Measurements from ENCODE around the gene KLF5.
A peak's percentile ranks its signal among the peaks of the same experiment; 100 is the strongest.
"Not testable (repeated sequence)": the region's sequence is repeated elsewhere in the genome, so short reads cannot be mapped to it uniquely, and the experiment has no call there.

KLF5 gene

GRCh38 chr13:73088332-73088935 is 29.6 kb downstream of the KLF5 start:
- no peak for DNase-seq (ENCODE audit: low spot score)

GRCh38 chr13:73089213-73089612 is 30.4 kb downstream of the KLF5 start:
- no peak for DNase-seq (ENCODE audit: low spot score)

GRCh38 chr13:73090116-73090822 is 31.5 kb downstream of the KLF5 start:
- peak; percentile 90 for DNase-seq (ENCODE audit: low spot score)

- no peak for DNase-seq (ENCODE audit: low spot score)
These were observed 32.0 kb downstream of the KLF5 start for GRCh38 chr13:73090823-73091187.

- DNase-seq (ENCODE audit: low spot score): no peak
These were observed 34.0 kb downstream of the KLF5 start for GRCh38 chr13:73092829-73093228.

GRCh38 chr13:73096173-73096572 is 37.4 kb downstream of the KLF5 start:
- no peak for DNase-seq (ENCODE audit: low spot score)

- no peak for DNase-seq (ENCODE audit: low spot score)
These were observed 37.8 kb downstream of the KLF5 start for GRCh38 chr13:73096638-73097037.

- DNase-seq (ENCODE audit: low spot score): not testable (repeated sequence)
These were observed 42.0 kb downstream of the KLF5 start for GRCh38 chr13:73100781-73101180.

GRCh38 chr13:73101351-73102007 is 42.7 kb downstream of the KLF5 start:
- no peak for DNase-seq (ENCODE audit: low spot score)

GRCh38 chr13:73103238-73103637 is 44.4 kb downstream of the KLF5 start:
- no peak for DNase-seq (ENCODE audit: low spot score)

GRCh38 chr13:73106513-73107178 is 47.8 kb downstream of the KLF5 start:
- DNase-seq (ENCODE audit: low spot score): no peak

GRCh38 chr13:73107481-73107880 is 48.7 kb downstream of the KLF5 start:
- DNase-seq (ENCODE audit: low spot score): no peak

GRCh38 chr13:73107970-73108369 is 49.2 kb downstream of the KLF5 start:
- DNase-seq (ENCODE audit: low spot score): no peak

GRCh38 chr13:73109288-73109899 is 50.6 kb downstream of the KLF5 start:
- no peak for DNase-seq (ENCODE audit: low spot score)

GRCh38 chr13:73109969-73110368 is 51.2 kb downstream of the KLF5 start:
- DNase-seq (ENCODE audit: low spot score): no peak

GRCh38 chr13:73110814-73111213 is 52.0 kb downstream of the KLF5 start:
- no peak for DNase-seq (ENCODE audit: low spot score)

- no peak for DNase-seq (ENCODE audit: low spot score)
These were observed 52.5 kb downstream of the KLF5 start for GRCh38 chr13:73111331-73111730.

- no peak for DNase-seq (ENCODE audit: low spot score)
These were observed 60.8 kb downstream of the KLF5 start for GRCh38 chr13:73119612-73120011.

Data from kidney capillary endothelial cell (primary cell).